K562 (cell line): ENCODE results near the gene PLXDC1. TPM values are rescaled to one million over a fixed set of nuclear protein-coding genes. Genes with fewer than 3 reads are reported as not detected.

Experiments
- ATAC-seq: fragments of 200-7000 bp; cut with Tn5 transposase; 3 replicates; pipeline ENCODE4 v1.9.1; 2020; ENCODE audit warnings: moderate library complexity
- BruUV-seq: library from RNA; stranded (reverse); fragments of 400-500 nt; replicated peaks from 2 replicates; lab custom pipeline; 2021; lab: Mats Ljungman, UMichigan
- CTCF ChIA-PET: fragments of 300-600 bp; formaldehyde crosslinking; extraction: SDS; loops from one replicate; lab custom pipeline; 2021; ENCODE audit warnings: low intra/inter-chr PET ratio; lab: Yijun Ruan, JAX
- POLR2A ChIA-PET: fragments of 300-600, 350-650 bp; sonication (Branson Sonifier 250); formaldehyde crosslinking; extraction: SDS; loops from one replicate; lab custom pipeline; 2021; ENCODE audit warnings: antibody characterized with exemption, inconsistent platforms; lab: Yijun Ruan, JAX
- DNase-seq, 4 experiments: peaks; one replicate each; pipeline versions ENCODE4 v3.0.0 to v3.0.0-alpha.2; 2011 to 2018; ENCODE audit warnings: low spot score in 3 of 4, mixed read lengths in 3 of 4; ENCODE audit errors: extremely low read depth in 1 of 4
- FAIRE-seq: peaks from 2 replicates; lab custom pipeline; 2011; peaks lifted over from hg19 to GRCh38; lab: Jason Lieb, UNC
- H2AFZ ChIP-seq: 2 replicates; pipeline ENCODE4 v1.6.0; 2011; ENCODE audit warnings: low read depth, low read length, control low read depth, inconsistent platforms
- H3K27ac ChIP-seq: fragments of 200-600 bp; 3 replicates; pipeline ENCODE4 v1.8.0; 2011; ENCODE audit warnings: low read depth, mild to moderate bottlenecking, control low read depth, inconsistent platforms, low read length, moderate library complexity, mixed read lengths; ENCODE audit errors: extremely low read depth
- H3K27me3 ChIP-seq, 2 experiments: fragments of 300-600 bp in 1 of 2; 2 replicates in 1 of 2; 3 replicates in 1 of 2; pipeline versions ENCODE4 v1.6.0 to v1.8.0; 2011; ENCODE audit warnings: inconsistent platforms in 2 of 2, low read length in 2 of 2, mild to moderate bottlenecking in 1 of 2, mixed read lengths in 1 of 2, moderate library complexity in 1 of 2; ENCODE audit not compliant: control insufficient read depth in 2 of 2, insufficient read depth in 2 of 2
- H3K36me3 ChIP-seq: fragments of 300-600 bp; 3 replicates; pipeline ENCODE4 v1.8.0; 2011; ENCODE audit warnings: mild to moderate bottlenecking, low read length, inconsistent platforms; ENCODE audit not compliant: control insufficient read depth, insufficient read depth
- H3K4me1 ChIP-seq, 2 experiments: fragments of 200-600 bp in 1 of 2; replicated peaks in 1 of 2; 2 replicates in 1 of 2; 3 replicates in 1 of 2; pipeline versions ENCODE4 v1.5.1 to v1.8.0; 2011; ENCODE audit warnings: inconsistent platforms in 2 of 2, low read length in 2 of 2, mild to moderate bottlenecking in 1 of 2, mixed read lengths in 1 of 2, moderate library complexity in 1 of 2; ENCODE audit not compliant: control insufficient read depth in 2 of 2, insufficient read depth in 2 of 2
- H3K4me2 ChIP-seq: 2 replicates; pipeline ENCODE4 v1.6.1; 2011; ENCODE audit warnings: low read length, control low read depth, inconsistent platforms, mixed read lengths; ENCODE audit not compliant: insufficient read depth
- H3K4me3 ChIP-seq: fragments of 200-600 bp; sonication (generic), shearing (Covaris generic); 2 replicates; pipeline ENCODE4 v1.5.1; 2016; ENCODE audit warnings: control low read depth, inconsistent platforms
- H3K79me2 ChIP-seq: fragments of 200-600 bp; 3 replicates; pipeline ENCODE4 v1.8.0; 2011; ENCODE audit warnings: low read length, inconsistent platforms; ENCODE audit not compliant: control insufficient read depth, insufficient read depth
- H3K9ac ChIP-seq, 2 experiments: 2 replicates each; pipeline versions ENCODE4 v1.6.0 to v1.6.1; 2011; ENCODE audit warnings: low read depth in 2 of 2, low read length in 2 of 2, control low read depth in 1 of 2, inconsistent platforms in 1 of 2, mild to moderate bottlenecking in 1 of 2, mixed read lengths in 1 of 2; ENCODE audit not compliant: insufficient read depth in 1 of 2
- H3K9me1 ChIP-seq: one replicate; pipeline ENCODE4 v1.6.0; 2011; ENCODE audit warnings: inconsistent platforms, mild to moderate bottlenecking, low read length, moderate library complexity; ENCODE audit not compliant: control insufficient read depth, insufficient read depth
- H3K9me3 ChIP-seq: replicated peaks from 2 replicates; pipeline ENCODE4 v1.5.1; 2011; ENCODE audit warnings: low read depth, low read length, inconsistent platforms; ENCODE audit not compliant: control insufficient read depth, insufficient read depth
- H4K20me1 ChIP-seq: replicated peaks from 2 replicates; pipeline ENCODE4 v1.6.1; 2011; ENCODE audit warnings: low read length, inconsistent platforms, mixed read lengths; ENCODE audit not compliant: control insufficient read depth, insufficient read depth
- HDAC2 ChIP-seq: fragments of 450-650 bp; IDR thresholded peaks from 2 replicates; pipeline ENCODE4 v1.6.1; 2016; ENCODE audit warnings: mild to moderate bottlenecking
- ILF3 ChIP-seq: fragments of 450-650 bp; IDR thresholded peaks from 2 replicates; pipeline ENCODE4 v1.6.1; 2018; ENCODE audit warnings: antibody characterized with exemption, mild to moderate bottlenecking, moderate library complexity, borderline replicate concordance
- KDM4B ChIP-seq, 2 experiments: fragments of 450-650 bp in 1 of 2; sonication (generic) in 1 of 2; IDR thresholded peaks; 2 replicates each; pipeline ENCODE4 v1.6.1; 2016 to 2017; ENCODE audit warnings: borderline replicate concordance in 2 of 2, antibody characterized with exemption in 1 of 2, low read depth in 1 of 2, mild to moderate bottlenecking in 1 of 2
- PHF8 ChIP-seq: fragments of 200-600 bp; sonication (generic); IDR thresholded peaks from 2 replicates; pipeline ENCODE4 v1.6.1; 2012; ENCODE audit warnings: mixed run types, mild to moderate bottlenecking, inconsistent platforms, low read length, moderate library complexity, borderline replicate concordance
- TBL1XR1 ChIP-seq, 2 experiments: IDR thresholded peaks; 2 replicates each; pipeline ENCODE4 v1.6.1; 2012; ENCODE audit warnings: improper control_type of control experiment in 2 of 2, low read length in 2 of 2, mild to moderate bottlenecking in 1 of 2
- ZNF668 ChIP-seq: fragments of 250-450 bp; sonication (Bioruptor Pico); IDR thresholded peaks from 2 replicates; pipeline ENCODE4 v1.8.0; 2022; ENCODE audit warnings: mild to moderate bottlenecking, inconsistent platforms
- WGBS: fragments of 100-300 bp; shearing (Covaris generic); methylation state at CpG from one replicate; pipeline ENCODE4 v1.1.6; 2016; ENCODE audit warnings: low coverage, mixed read lengths; ENCODE audit not compliant: insufficient coverage; ENCODE audit errors: missing lambda C conversion rate; 5-methylcytosine and 5-hydroxymethylcytosine counted together
- in situ Hi-C: fragments of 300-500 bp; cut with MboI; formaldehyde crosslinking; loops from 4 replicates; pipeline ENCODE4 v1.15.0; 2018; ENCODE audit warnings: inconsistent platforms, mixed read lengths
- intact Hi-C: fragments of 100-400 bp; cut with micrococcal nuclease; formaldehyde crosslinking; loops from 2 replicates; pipeline ENCODE4 v1.14.2; 2022
- polyA plus RNA-seq, 8 experiments: library from polyadenylated mRNA; depleted of rRNA in 4 of 8; stranded (reverse) in 5 of 8; unstranded in 3 of 8; fragments of >200 nt; fragmentation: Nextera tagmentation in 2 of 8; fragmentation: Illumina TruSeq in 1 of 8; extraction: Ambion mirVana in 2 of 8; extraction: Trizol in 1 of 8; gene quantifications; 2 replicates each; pipeline versions ENCODE4 v1.2.1 to v1.2.3, GENCODE V29; 2011 to 2014; ENCODE audit warnings: inconsistent platforms in 1 of 8, missing spikeins in 1 of 8
- total RNA-seq, 7 experiments: library from RNA; depleted of rRNA in 6 of 7; stranded (reverse); fragments of >200 nt in 6 of 7; fragmentation: Illumina TruSeq in 2 of 7; extraction: Trizol in 2 of 7; gene quantifications; 2 replicates each; pipeline versions ENCODE4 v1.2.1 to v1.2.3, GENCODE V29; 2011 to 2021; ENCODE audit warnings: low replicate concordance in 1 of 7
- TF ChIP-seq, protein P1 (sequence below), 2 experiments: fragments of 250-450 bp in 1 of 2; fragments of 450-650 bp in 1 of 2; sonication (Bioruptor Pico) in 1 of 2; IDR thresholded peaks; 2 replicates each; pipeline versions ENCODE4 v1.6.1 to v1.8.0; 2016 to 2021; ENCODE audit warnings: mild to moderate bottlenecking in 2 of 2, moderate library complexity in 2 of 2, missing compliant biosample characterization in 1 of 2, missing genetic modification characterization in 1 of 2
- TF ChIP-seq, protein P2 (sequence below): IDR thresholded peaks from 3 replicates; pipeline ENCODE4 v1.6.1; 2011; ENCODE audit warnings: borderline replicate concordance, mild to moderate bottlenecking; ENCODE audit not compliant: insufficient read length, insufficient read depth
- TF ChIP-seq, protein P3 (sequence below), 2 experiments: fragments of 200-800 bp in 1 of 2; sonication (Bioruptor generic) in 1 of 2; sonication (generic) in 1 of 2; formaldehyde crosslinking in 1 of 2; IDR thresholded peaks in 1 of 2; conservative IDR thresholded peaks in 1 of 2; 2 replicates each; pipeline versions ENCODE4 v1.5.0 to v1.6.1; 2016 to 2020; ENCODE audit warnings: missing compliant biosample characterization in 1 of 2, missing genetic modification characterization in 1 of 2, missing genetic modification reagents in 1 of 2

PLXDC1 gene
- total and polyA plus RNA-seq, 9 of the 15 experiments (the other 6 are each of a cell fraction or from before 2014, with no cell fraction given) = not detected

DNA sequence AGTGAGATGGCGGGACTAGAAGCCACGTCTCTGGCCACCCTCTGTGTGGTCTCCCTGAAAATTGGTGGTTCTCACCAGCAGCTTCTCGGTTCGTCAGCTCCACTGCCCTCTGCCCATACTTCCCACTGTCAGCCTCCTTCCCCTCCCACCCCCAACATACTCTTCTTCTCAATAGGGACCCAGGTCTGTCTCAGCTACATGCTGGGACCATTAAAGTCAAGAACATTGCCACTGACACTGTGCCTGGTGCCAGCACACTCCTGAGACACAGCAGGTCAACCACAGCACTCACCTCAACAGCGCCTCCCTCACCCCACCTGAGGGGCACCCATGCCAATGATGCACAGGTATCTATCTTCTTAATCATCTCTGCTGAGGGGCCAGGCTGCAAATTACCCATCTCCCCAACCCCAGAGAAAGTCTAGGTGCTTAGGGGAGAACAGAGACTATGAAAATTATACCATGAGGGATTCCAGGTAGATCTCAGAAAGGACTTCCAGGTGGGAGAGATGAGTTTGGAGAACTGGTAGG, 1.3 kb downstream of the PLXDC1 start:
- ChIA-PET CTCF (interaction anchor here (1.0 kb wide), 1 partner anchor 167 kb away, joined by 4 read pairs; no protein-coding TSS in a partner anchor), POLR2A (interaction anchor here (1.6 kb wide), 1 partner anchor 14 kb away, joined by 3 read pairs; no protein-coding TSS in a partner anchor)
- no TSS peak for BruUV-seq
- no peak for FAIRE-seq
- in situ Hi-C loops = no loop called here
- Histone ChIP-seq H3K36me3 (no peaks in the 10 kb centered on the region), H4K20me1 (peaks cover 4% of the 10 kb centered on the region; the same call in 1 of the 2 replicates), H3K4me2 (no peak overlapping the region), H2AFZ (no peak overlapping the region), H3K27ac (no peak overlapping the region), H3K4me1 (peaks cover 5 to 19% of the 10 kb centered on the region in 2 experiments; a peak in 2 of 5 replicates), H3K9me1 (no peaks in the 10 kb centered on the region), H3K79me2 (no peaks in the 10 kb centered on the region), H3K9ac (no peak overlapping the region), H3K27me3 (peaks cover 7 to 25% of the 10 kb centered on the region in 2 experiments; a peak in 4 of 5 replicates), H3K4me3 (no peak overlapping the region), H3K9me3 (no peaks in the 10 kb centered on the region)
- TF ChIP-seq PHF8 (no peak), HDAC2 (no peak), KDM4B (IDR thresholded peaks at IDR 0.05; ENCODE audit: borderline replicate concordance in 2 of 2, low read depth in 1 of 2) (no peak), TBL1XR1 (IDR thresholded peaks at IDR 0.05; ENCODE audit: low read length in 2 of 2) (no peak), ILF3 (no peak), ZNF668 (CRISPR knock-in tag) (no peak)
- TF ChIP-seq, protein P1, sequence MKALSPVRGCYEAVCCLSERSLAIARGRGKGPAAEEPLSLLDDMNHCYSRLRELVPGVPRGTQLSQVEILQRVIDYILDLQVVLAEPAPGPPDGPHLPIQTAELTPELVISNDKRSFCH (CRISPR knock-in tag; IDR thresholded peaks at IDR 0.05) = no peak
- TF ChIP-seq, protein P1 (tag; IDR thresholded peaks at IDR 0.05) = no peak
- TF ChIP-seq, protein P2, sequence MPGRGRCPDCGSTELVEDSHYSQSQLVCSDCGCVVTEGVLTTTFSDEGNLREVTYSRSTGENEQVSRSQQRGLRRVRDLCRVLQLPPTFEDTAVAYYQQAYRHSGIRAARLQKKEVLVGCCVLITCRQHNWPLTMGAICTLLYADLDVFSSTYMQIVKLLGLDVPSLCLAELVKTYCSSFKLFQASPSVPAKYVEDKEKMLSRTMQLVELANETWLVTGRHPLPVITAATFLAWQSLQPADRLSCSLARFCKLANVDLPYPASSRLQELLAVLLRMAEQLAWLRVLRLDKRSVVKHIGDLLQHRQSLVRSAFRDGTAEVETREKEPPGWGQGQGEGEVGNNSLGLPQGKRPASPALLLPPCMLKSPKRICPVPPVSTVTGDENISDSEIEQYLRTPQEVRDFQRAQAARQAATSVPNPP = no peak
- TF ChIP-seq, protein P3, sequence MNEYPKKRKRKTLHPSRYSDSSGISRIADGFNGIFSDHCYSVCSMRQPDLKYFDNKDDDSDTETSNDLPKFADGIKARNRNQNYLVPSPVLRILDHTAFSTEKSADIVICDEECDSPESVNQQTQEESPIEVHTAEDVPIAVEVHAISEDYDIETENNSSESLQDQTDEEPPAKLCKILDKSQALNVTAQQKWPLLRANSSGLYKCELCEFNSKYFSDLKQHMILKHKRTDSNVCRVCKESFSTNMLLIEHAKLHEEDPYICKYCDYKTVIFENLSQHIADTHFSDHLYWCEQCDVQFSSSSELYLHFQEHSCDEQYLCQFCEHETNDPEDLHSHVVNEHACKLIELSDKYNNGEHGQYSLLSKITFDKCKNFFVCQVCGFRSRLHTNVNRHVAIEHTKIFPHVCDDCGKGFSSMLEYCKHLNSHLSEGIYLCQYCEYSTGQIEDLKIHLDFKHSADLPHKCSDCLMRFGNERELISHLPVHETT (CRISPR knock-in tag; conservative IDR thresholded peaks at IDR 0.05 in 1 of 2, IDR thresholded peaks at IDR 0.05 in 1 of 2) = no peak
- intact Hi-C loops = loop anchor here (5.0 to 10.0 kb wide), 4 partner anchors 83 to 395 kb away; partner anchors contain the start of gene PSMB3
- no peak for DNase-seq
- WGBS = 5% methylated on average over 5 of the region's 5 CpGs
- no peak for ATAC-seq
